NCI-H2196 (cell line): ENCODE results near the gene APOL4.
"Not testable (repeated sequence)": the region's sequence is repeated elsewhere in the genome, so short reads cannot be mapped to it uniquely, and the experiment has no call there.

Experiments used
- DNase-seq: peaks from one replicate; lab custom pipeline; 2025; ENCODE audit not compliant: unreplicated experiment; lab: John Stamatoyannopoulos, UW

Gene APOL4

GRCh38 chr22:36185828-36186624 lies 15.6 kb downstream of the APOL4 start:
- DNase-seq = no peak

GRCh38 chr22:36184433-36185025 lies 17.1 kb downstream of the APOL4 start:
- DNase-seq = no peak

GRCh38 chr22:36183446-36183845 lies 18.2 kb downstream of the APOL4 start:
- DNase-seq = no peak

GRCh38 chr22:36182857-36183256 lies 18.8 kb downstream of the APOL4 start:
- DNase-seq = no peak

DNA sequence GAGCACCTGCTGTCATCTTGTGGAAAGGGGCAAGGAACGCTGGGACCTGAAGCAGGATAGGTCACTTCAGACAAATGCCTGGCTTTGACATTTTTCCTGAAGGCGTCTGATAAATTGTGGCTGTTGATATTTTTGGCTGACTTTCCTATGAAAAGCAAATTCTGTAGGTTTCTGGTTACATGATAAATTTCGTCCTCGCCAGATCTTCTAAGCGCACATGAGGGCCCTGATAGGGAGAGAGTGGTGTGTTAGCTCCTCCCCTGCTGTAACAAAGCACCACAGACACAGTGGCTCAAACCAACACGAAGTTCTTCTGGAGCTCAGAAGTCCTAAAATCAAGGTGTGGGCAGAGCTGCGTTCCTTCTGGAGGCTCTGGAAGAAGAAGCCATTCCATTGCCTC lies 19.6 kb downstream of the APOL4 start:
- DNase-seq = no peak

DNA sequence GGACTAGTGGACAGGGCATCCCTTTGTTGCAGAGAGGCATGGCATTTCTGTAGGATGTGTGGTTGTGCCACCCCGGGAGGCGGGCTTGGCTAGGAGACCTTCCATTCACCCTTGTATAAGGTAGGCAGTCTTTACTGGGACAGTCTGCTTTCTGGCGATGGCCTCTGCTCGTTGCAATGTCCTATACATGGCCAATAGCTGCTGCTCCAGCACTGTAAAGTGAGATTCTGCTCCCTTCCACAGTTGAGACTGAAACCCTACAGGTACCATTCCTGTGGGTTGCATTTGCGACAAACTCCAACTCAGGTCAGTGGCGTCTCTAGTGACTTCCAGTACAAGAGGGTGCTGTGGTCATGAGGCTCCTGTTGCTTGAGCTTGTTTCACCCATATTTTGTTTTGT lies 20.7 kb downstream of the APOL4 start:
- DNase-seq = no peak

- DNase-seq = peak; percentile 30
Observed at GRCh38 chr22:36180038-36180880, 21.4 kb downstream of the APOL4 start.

DNA sequence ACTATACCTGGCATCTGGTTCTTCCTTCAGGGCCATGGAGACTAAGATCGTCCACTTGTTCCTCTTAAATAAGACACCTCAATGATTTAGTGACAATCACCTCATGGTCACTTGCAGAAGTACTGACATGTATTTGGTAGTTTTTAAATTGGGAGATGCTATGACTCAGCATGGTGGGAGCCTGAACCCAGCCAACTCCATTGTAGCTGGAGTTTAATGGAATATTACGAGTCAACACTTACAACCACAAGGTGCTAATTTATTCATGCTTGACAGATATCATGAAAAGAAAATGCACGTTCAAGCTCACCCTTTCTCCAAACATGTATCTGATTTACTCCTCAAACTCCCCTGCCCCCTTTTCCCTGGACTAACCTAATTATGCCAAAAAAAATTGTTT lies 24.4 kb downstream of the APOL4 start:
- DNase-seq = no peak

DNA sequence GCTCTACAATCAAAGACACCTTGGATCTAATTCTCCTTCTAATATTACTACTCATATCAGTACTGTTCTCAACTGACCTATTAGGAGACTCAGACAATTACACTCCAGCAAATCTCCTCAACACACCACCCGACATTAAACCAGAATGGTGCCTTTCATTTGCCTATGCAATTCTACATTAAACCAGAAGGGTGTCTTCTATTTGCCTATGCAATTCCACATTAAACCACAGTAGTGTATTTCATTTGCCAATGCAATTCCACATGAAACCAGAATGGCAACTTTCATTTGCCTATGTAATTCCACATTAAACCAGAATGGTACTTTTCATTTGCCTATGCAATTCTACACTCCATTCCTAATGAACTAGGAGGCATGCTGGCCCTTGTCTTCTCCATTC lies 25.7 kb downstream of the APOL4 start:
- no peak for DNase-seq

- DNase-seq = no peak
Observed at GRCh38 chr22:36171941-36172340, 29.7 kb downstream of the APOL4 start.

GRCh38 chr22:36166518-36167220 lies 34.9 kb downstream of the APOL4 start:
- DNase-seq = no peak

- no peak for DNase-seq
Observed at GRCh38 chr22:36166086-36166485, 35.5 kb downstream of the APOL4 start.

DNA sequence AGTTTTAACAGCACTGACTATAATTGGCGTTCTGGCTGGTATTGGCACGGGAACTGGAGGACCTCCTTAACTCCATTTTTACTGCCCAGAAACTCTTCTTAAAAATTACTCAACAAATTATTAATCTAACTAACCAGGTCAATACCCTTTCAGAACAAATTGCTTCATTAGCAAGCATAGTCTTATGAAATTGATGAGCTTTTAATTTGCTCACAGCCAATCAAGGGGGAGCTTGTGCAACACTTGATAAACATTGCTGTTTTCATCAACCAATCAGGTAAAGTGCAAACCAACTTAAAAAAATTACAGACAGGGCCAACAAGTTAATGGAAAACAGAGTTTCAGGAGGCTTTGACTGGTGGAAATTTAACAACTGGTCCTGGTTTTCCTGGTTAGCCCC lies 36.5 kb downstream of the APOL4 start:
- no peak for DNase-seq

GRCh38 chr22:36164621-36165020 lies 37.0 kb downstream of the APOL4 start:
- no peak for DNase-seq

- DNase-seq = no peak
Observed at GRCh38 chr22:36163497-36163896, 38.1 kb downstream of the APOL4 start.

- no peak for DNase-seq
Observed at GRCh38 chr22:36162127-36163034, 39.2 kb downstream of the APOL4 start.

- DNase-seq = not testable (repeated sequence)
Observed at GRCh38 chr22:36161793-36162126, 39.8 kb downstream of the APOL4 start.

- DNase-seq = peak; percentile 19
Observed at GRCh38 chr22:36160499-36160942, 41.1 kb downstream of the APOL4 start, which contains the start of gene APOL3. Gene APOL3 (minus strand): TSS chr22:36160755. CDS start chr22:36149055, 11,700 bp downstream.

GRCh38 chr22:36156515-36157419 lies 44.8 kb downstream of the APOL4 start:
- DNase-seq = peak; percentile 59
